RWPE1 (cell line): ENCODE results near the gene HSPB2.

Source experiments
- CTCF ChIA-PET: fragments of 350-600 bp; sonication (Branson Sonifier 250); formaldehyde crosslinking; extraction: SDS; loops from one replicate; lab custom pipeline; 2021; lab: Yijun Ruan, JAX
- POLR2A ChIA-PET: fragments of 400-600 bp; formaldehyde crosslinking; extraction: SDS; loops from one replicate; lab custom pipeline; 2020; ENCODE audit warnings: antibody characterized with exemption; ENCODE audit not compliant: low non-redundant PET; lab: Yijun Ruan, JAX
- DNase-seq: peaks from one replicate; pipeline ENCODE4 v3.0.0; 2012; ENCODE audit warnings: low spot score
- H3K27ac ChIP-seq: fragments of 450-650 bp; 2 replicates; pipeline ENCODE4 v1.5.1; 2017
- TF ChIP-seq, protein P1 (sequence below): fragments of 450-650 bp; conservative IDR thresholded peaks from 2 replicates; pipeline ENCODE4 v1.5.1; 2017; ENCODE audit warnings: low read depth, mild to moderate bottlenecking

The HSPB2 gene

DNA sequence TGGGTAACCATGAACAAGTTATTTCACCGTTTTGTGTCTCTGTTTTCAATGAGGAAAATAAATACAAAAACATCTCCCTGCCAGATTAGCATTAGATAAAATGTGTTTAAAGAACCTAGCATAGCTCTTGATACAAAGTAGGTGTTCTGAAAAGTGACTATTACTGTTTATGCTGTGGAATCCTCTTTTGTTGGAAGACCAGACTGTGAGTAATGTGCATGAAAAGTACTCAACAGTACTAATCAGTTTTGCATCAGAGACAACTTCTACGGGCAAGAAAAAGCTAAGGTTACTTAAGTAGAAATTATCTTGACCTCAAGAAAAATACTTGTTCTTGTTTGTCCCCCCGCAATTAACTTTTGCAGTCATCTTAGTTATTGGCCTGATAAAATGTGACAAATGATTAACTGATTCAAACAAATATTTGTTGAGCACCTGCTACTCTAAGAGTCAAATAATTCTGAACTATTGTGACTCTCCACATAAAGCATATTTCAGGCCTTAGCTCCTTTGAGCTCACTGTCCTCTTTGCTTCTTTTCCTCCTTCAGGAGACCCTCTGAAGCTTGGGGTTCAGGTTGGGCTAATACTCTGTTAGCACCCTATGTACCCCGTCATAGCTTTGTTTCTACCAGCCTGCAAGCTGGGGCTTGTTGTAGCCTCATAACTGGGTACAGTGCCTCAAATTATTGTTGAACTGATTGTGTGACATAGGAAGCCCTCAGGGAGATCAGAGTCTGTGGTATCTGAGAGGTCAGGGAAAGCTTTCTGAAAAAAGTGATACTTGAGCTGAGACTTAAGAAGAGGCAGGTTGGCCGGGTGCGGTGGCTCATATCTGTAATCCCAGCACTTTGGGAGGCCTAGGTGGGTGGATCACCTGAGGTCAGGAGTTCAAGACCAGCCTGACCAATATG lies 49.1 kb downstream of the HSPB2 start:
- ChIA-PET POLR2A (interaction anchor here (0.9 kb wide), 1 partner anchor 30 kb away, joined by 3 read pairs; no protein-coding TSS in a partner anchor), CTCF (interaction anchor here (0.7 to 2.0 kb wide), 2 partner anchors 20 to 75 kb away, joined by 3 to 9 read pairs; no protein-coding TSS in a partner anchor)
- DNase-seq, result no peak
- TF ChIP-seq, protein P1, sequence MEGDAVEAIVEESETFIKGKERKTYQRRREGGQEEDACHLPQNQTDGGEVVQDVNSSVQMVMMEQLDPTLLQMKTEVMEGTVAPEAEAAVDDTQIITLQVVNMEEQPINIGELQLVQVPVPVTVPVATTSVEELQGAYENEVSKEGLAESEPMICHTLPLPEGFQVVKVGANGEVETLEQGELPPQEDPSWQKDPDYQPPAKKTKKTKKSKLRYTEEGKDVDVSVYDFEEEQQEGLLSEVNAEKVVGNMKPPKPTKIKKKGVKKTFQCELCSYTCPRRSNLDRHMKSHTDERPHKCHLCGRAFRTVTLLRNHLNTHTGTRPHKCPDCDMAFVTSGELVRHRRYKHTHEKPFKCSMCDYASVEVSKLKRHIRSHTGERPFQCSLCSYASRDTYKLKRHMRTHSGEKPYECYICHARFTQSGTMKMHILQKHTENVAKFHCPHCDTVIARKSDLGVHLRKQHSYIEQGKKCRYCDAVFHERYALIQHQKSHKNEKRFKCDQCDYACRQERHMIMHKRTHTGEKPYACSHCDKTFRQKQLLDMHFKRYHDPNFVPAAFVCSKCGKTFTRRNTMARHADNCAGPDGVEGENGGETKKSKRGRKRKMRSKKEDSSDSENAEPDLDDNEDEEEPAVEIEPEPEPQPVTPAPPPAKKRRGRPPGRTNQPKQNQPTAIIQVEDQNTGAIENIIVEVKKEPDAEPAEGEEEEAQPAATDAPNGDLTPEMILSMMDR, result no peak
- no peak overlapping the region; the same call in 1 of the 2 replicates for H3K27ac ChIP-seq
